Measurements from ENCODE around the gene OR2T27.
"Not testable (repeated sequence)": the region's sequence is repeated elsewhere in the genome, so short reads cannot be mapped to it uniquely, and the experiment has no call there.

OR2T27 gene, protein sequence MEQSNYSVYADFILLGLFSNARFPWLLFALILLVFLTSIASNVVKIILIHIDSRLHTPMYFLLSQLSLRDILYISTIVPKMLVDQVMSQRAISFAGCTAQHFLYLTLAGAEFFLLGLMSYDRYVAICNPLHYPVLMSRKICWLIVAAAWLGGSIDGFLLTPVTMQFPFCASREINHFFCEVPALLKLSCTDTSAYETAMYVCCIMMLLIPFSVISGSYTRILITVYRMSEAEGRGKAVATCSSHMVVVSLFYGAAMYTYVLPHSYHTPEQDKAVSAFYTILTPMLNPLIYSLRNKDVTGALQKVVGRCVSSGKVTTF

GRCh38 chr1:248655354-248655753, at the start of gene OR2T27:
Gene OR2T27 (minus strand): TSS chr1:248655528. CDS start chr1:248650884, 4,644 bp downstream.
- not testable (repeated sequence) for H3K36me3 ChIP-seq (ENCODE audit: insufficient read depth, low read length); H3K79me2 ChIP-seq (ENCODE audit: control insufficient read depth, insufficient read depth, low read length, unreplicated experiment)

DNA sequence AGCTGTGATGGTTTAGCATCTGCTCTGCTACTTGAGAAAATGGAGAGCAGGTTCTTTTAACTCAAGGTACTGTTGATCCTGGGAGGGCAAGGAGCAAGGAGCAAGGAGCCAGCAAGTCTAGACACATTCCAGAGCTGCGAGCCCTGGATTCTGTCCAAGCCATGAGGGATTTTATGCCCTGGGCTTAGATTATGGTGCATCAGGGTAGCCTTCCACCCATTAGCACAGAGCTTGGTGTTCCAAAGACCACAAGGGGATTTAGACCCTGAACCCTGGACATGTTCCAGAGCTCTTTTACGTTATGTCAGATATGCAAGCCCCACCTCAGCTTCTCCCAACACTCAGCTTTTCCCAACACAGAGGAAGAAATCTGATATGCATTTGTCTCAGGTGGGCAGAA, 49.3 kb upstream of the OR2T27 start:
- H3K4me3 ChIP-seq (ENCODE audit: low read depth, low read length): no peak overlapping the region
- H3K79me2 ChIP-seq (ENCODE audit: control insufficient read depth, insufficient read depth, low read length, unreplicated experiment): no peaks in the 10 kb centered on the region
- no peaks in the 10 kb centered on the region for H3K27me3 ChIP-seq (ENCODE audit: insufficient read depth, low read length)
- no peak overlapping the region for H3K27ac ChIP-seq (ENCODE audit: low read depth, low read length)
- no peak overlapping the region for H2AFZ ChIP-seq (ENCODE audit: low read length, unreplicated experiment)
- H3K36me3 ChIP-seq (ENCODE audit: insufficient read depth, low read length): no peaks in the 10 kb centered on the region
- H3K4me1 ChIP-seq (ENCODE audit: control insufficient read depth, insufficient read depth, low read length, unreplicated experiment): no peaks in the 10 kb centered on the region

More at GRCh38 chr1:248655354-248655753, at the start of gene OR2T27:
- not testable (repeated sequence) for H3K4me1 ChIP-seq (ENCODE audit: control insufficient read depth, insufficient read depth, low read length, unreplicated experiment); H3K27ac ChIP-seq (ENCODE audit: low read depth, low read length); H3K4me3 ChIP-seq (ENCODE audit: low read depth, low read length); H3K27me3 ChIP-seq (ENCODE audit: insufficient read depth, low read length); H2AFZ ChIP-seq (ENCODE audit: low read length, unreplicated experiment)

DNA sequence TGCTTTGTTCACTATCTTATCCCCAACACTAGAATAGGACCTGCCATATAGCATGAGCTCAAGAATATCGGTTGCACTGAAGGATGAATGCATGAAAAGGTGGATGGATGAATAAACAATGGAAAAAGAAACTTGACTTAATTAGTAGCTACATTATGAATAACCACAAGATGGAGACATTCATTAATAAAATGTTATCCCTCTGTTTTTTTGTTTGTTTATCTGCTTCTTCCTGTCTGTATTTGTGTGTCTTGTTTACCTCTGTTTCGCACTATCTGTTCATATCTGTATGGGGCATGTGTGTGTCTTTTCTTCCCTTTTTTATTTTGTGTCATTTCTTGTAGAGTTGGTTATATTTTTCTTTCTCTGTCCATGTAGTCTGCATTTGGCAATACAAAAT, 48.3 kb upstream of the OR2T27 start:
- H3K79me2 ChIP-seq (ENCODE audit: control insufficient read depth, insufficient read depth, low read length, unreplicated experiment): no peaks in the 10 kb centered on the region
- H3K4me3 ChIP-seq (ENCODE audit: low read depth, low read length): no peak overlapping the region
- no peaks in the 10 kb centered on the region for H3K4me1 ChIP-seq (ENCODE audit: control insufficient read depth, insufficient read depth, low read length, unreplicated experiment)
- no peaks in the 10 kb centered on the region for H3K27me3 ChIP-seq (ENCODE audit: insufficient read depth, low read length)
- no peak overlapping the region for H3K27ac ChIP-seq (ENCODE audit: low read depth, low read length)
- no peaks in the 10 kb centered on the region for H3K36me3 ChIP-seq (ENCODE audit: insufficient read depth, low read length)
- H2AFZ ChIP-seq (ENCODE audit: low read length, unreplicated experiment): no peak overlapping the region

DNA sequence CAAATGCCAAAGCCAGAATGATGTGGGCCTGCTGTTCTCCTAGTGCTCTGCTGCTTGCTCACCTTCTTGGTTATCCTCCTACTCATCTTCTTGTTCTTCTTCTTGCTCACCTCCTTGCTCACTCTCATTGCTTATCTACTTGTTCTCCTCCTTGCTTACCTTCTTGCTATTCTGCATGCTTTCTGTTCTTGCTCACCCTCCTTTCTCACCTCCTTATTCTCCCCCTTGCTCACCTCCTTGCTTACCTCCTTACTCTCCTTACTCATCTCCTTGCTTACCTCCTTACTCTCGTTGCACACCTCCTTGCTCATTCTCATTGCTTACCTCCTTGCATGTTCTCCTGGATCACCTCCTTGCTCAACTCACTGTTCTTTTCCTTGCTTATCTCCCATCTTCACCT, 47.4 kb upstream of the OR2T27 start, which contains the start of gene OR14I1:
OR14I1 (minus strand) TSS at position 53 of the 400 bp plus-strand sequence.
- no peaks in the 10 kb centered on the region for H3K4me1 ChIP-seq (ENCODE audit: control insufficient read depth, insufficient read depth, low read length, unreplicated experiment)
- no peaks in the 10 kb centered on the region for H3K27me3 ChIP-seq (ENCODE audit: insufficient read depth, low read length)

DNA sequence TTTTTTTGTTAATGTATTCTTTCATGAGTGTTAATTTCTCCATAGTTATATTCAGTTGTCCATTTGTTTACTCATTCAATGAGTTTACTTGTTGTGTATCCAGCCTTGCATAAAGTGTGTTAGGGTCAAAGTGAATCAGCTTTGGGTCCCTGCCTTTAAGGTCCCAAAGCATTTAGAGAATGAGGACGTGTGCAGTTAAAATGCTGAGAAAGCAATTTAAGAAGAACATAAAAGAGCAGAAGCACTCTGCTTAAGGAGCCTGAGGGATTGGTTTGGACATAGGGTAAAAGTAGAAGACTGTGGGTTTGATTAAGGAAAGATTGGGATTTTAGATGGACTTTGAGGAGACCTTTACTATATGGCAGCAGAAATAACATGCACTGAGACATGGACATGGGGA, 43.8 kb upstream of the OR2T27 start:
- no peaks in the 10 kb centered on the region for H3K27me3 ChIP-seq (ENCODE audit: insufficient read depth, low read length)
- no peaks in the 10 kb centered on the region for H3K36me3 ChIP-seq (ENCODE audit: insufficient read depth, low read length)
- no peak overlapping the region for H3K4me3 ChIP-seq (ENCODE audit: low read depth, low read length)
- H3K79me2 ChIP-seq (ENCODE audit: control insufficient read depth, insufficient read depth, low read length, unreplicated experiment): no peaks in the 10 kb centered on the region
- H3K27ac ChIP-seq (ENCODE audit: low read depth, low read length): no peak overlapping the region
- H3K4me1 ChIP-seq (ENCODE audit: control insufficient read depth, insufficient read depth, low read length, unreplicated experiment): no peaks in the 10 kb centered on the region
- H2AFZ ChIP-seq (ENCODE audit: low read length, unreplicated experiment): no peak overlapping the region

More for the DNA sequence above, 47.4 kb upstream of the OR2T27 start, which contains the start of gene OR14I1:
- H3K4me3 ChIP-seq (ENCODE audit: low read depth, low read length): no peak within 1 kb of the TSS
- no peak within 1 kb of the TSS for H3K27ac ChIP-seq (ENCODE audit: low read depth, low read length)
- no peaks in the 10 kb centered on the region for H3K79me2 ChIP-seq (ENCODE audit: control insufficient read depth, insufficient read depth, low read length, unreplicated experiment)
- no peak within 1 kb of the TSS for H2AFZ ChIP-seq (ENCODE audit: low read length, unreplicated experiment)
- no peaks in the 10 kb centered on the region for H3K36me3 ChIP-seq (ENCODE audit: insufficient read depth, low read length)

GRCh38 chr1:248697907-248698306, 42.6 kb upstream of the OR2T27 start:
- no peaks in the 10 kb centered on the region for H3K79me2 ChIP-seq (ENCODE audit: control insufficient read depth, insufficient read depth, low read length, unreplicated experiment)
- no peak overlapping the region for H3K27ac ChIP-seq (ENCODE audit: low read depth, low read length)
- H2AFZ ChIP-seq (ENCODE audit: low read length, unreplicated experiment): no peak overlapping the region
- no peaks in the 10 kb centered on the region for H3K36me3 ChIP-seq (ENCODE audit: insufficient read depth, low read length)
- H3K4me3 ChIP-seq (ENCODE audit: low read depth, low read length): no peak overlapping the region
- H3K27me3 ChIP-seq (ENCODE audit: insufficient read depth, low read length): no peaks in the 10 kb centered on the region
- no peaks in the 10 kb centered on the region for H3K4me1 ChIP-seq (ENCODE audit: control insufficient read depth, insufficient read depth, low read length, unreplicated experiment)

DNA sequence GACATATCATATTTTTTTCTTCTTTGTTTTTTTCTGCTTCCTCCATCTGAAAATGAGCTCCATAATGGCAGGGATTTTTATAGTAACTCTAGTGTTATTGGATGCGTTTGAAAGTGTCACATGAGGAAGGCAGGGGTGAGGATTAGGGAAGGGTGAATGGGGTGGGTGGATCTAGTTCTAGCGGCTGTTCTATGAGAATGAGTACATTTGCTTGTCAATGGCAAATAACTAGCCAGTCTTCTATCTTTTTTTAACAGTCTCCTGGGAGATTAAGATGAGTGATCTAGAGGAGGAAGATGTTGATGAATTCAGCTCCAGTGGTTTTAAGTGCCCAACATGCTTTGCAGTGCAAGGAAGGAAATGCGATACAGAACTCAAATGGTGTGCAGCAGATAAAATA, 41.4 kb upstream of the OR2T27 start:
- Histone ChIP-seq H2AFZ (ENCODE audit: low read length, unreplicated experiment) (no peak overlapping the region), H3K79me2 (ENCODE audit: control insufficient read depth, insufficient read depth, low read length, unreplicated experiment) (no peaks in the 10 kb centered on the region), H3K4me1 (ENCODE audit: control insufficient read depth, insufficient read depth, low read length, unreplicated experiment) (no peaks in the 10 kb centered on the region), H3K27me3 (ENCODE audit: insufficient read depth, low read length) (no peaks in the 10 kb centered on the region), H3K4me3 (ENCODE audit: low read depth, low read length) (no peak overlapping the region), H3K36me3 (ENCODE audit: insufficient read depth, low read length) (no peaks in the 10 kb centered on the region), H3K27ac (ENCODE audit: low read depth, low read length) (no peak overlapping the region)

DNA sequence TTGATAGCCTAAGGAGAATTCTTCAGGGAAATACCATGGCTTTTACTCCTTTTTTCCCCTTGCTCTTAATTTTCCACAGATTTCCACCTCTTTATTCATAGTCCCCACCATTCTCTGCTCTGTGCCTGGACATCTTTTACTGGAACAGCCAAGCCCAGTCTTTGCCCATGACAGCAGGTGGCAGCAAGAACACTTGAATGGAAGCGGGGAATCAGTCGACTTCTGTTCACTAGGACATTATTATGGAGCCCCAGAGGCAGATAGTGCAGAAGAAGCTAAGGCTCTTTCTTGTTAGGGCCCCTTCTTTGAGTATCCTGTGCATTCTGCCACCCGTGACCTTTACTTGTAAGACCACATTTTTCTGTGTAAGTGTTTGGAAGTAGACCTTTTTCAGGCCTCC, 40.9 kb upstream of the OR2T27 start:
- H3K4me3 ChIP-seq (ENCODE audit: low read depth, low read length): no peak overlapping the region
- H3K27me3 ChIP-seq (ENCODE audit: insufficient read depth, low read length): no peaks in the 10 kb centered on the region
- no peaks in the 10 kb centered on the region for H3K79me2 ChIP-seq (ENCODE audit: control insufficient read depth, insufficient read depth, low read length, unreplicated experiment)
- no peak overlapping the region for H3K27ac ChIP-seq (ENCODE audit: low read depth, low read length)
- H3K4me1 ChIP-seq (ENCODE audit: control insufficient read depth, insufficient read depth, low read length, unreplicated experiment): no peaks in the 10 kb centered on the region
- H3K36me3 ChIP-seq (ENCODE audit: insufficient read depth, low read length): no peaks in the 10 kb centered on the region
- no peak overlapping the region for H2AFZ ChIP-seq (ENCODE audit: low read length, unreplicated experiment)

- Histone ChIP-seq H3K27ac (ENCODE audit: low read depth, low read length) (no peak overlapping the region), H3K4me1 (ENCODE audit: control insufficient read depth, insufficient read depth, low read length, unreplicated experiment) (no peaks in the 10 kb centered on the region), H2AFZ (ENCODE audit: low read length, unreplicated experiment) (no peak overlapping the region), H3K27me3 (ENCODE audit: insufficient read depth, low read length) (no peaks in the 10 kb centered on the region), H3K79me2 (ENCODE audit: control insufficient read depth, insufficient read depth, low read length, unreplicated experiment) (no peaks in the 10 kb centered on the region), H3K36me3 (ENCODE audit: insufficient read depth, low read length) (no peaks in the 10 kb centered on the region), H3K4me3 (ENCODE audit: low read depth, low read length) (no peak overlapping the region)
These were observed 40.3 kb upstream of the OR2T27 start for GRCh38 chr1:248695451-248696132.

GRCh38 chr1:248691567-248692155, 36.3 kb upstream of the OR2T27 start:
- Histone ChIP-seq H3K4me1 (ENCODE audit: control insufficient read depth, insufficient read depth, low read length, unreplicated experiment) (no peaks in the 10 kb centered on the region), H2AFZ (ENCODE audit: low read length, unreplicated experiment) (no peak overlapping the region), H3K4me3 (ENCODE audit: low read depth, low read length) (no peak overlapping the region), H3K27ac (ENCODE audit: low read depth, low read length) (no peak overlapping the region), H3K79me2 (ENCODE audit: control insufficient read depth, insufficient read depth, low read length, unreplicated experiment) (no peaks in the 10 kb centered on the region), H3K36me3 (ENCODE audit: insufficient read depth, low read length) (no peaks in the 10 kb centered on the region), H3K27me3 (ENCODE audit: insufficient read depth, low read length) (no peaks in the 10 kb centered on the region)

All from ACC112 (cell line).